PC-3 (cell line): ENCODE measurements around the gene COX10.

Experiments used
- CTCF ChIP-seq: fragments of 300-600 bp; sonication (generic); conservative IDR thresholded peaks from 2 replicates; pipeline ENCODE4 v1.5.1; 2017; ENCODE audit warnings: antibody characterized with exemption, low read depth, mild to moderate bottlenecking, low read length
- EZH2 ChIP-seq: fragments of 300-600 bp; sonication (generic); IDR thresholded peaks from one replicate; pipeline ENCODE4 v1.6.1; 2017; ENCODE audit warnings: antibody characterized with exemption, mild to moderate bottlenecking, low read length; ENCODE audit not compliant: unreplicated experiment
- EZH2phosphoT487 ChIP-seq: fragments of 300-600 bp; sonication (generic); IDR thresholded peaks from 2 replicates; pipeline ENCODE4 v1.6.1; 2018; ENCODE audit warnings: mild to moderate bottlenecking, antibody characterized with exemption, low read length, borderline replicate concordance

GRCh38 chr17:14138649-14139048 lies 69.3 kb downstream of the COX10 start:
- TF ChIP-seq EZH2 (no peak), CTCF (no peak), EZH2phosphoT487 (no peak)
